Measurements from ENCODE around the gene CYP2D6. TPM values are rescaled to one million over a fixed set of nuclear protein-coding genes. Genes with fewer than 3 reads are reported as not detected.

Gene CYP2D6
- 0.34 and 1.8 TPM in 2 replicates for total RNA-seq

GRCh38 chr22:42130639-42131431, at the start of gene CYP2D6:
Gene CYP2D6, minus strand, starts transcription at chr22:42130810. Its CDS starts 19 bp downstream, at chr22:42130791.

GRCh38 chr22:42090596-42091454, 39.8 kb downstream of the CYP2D6 start, which contains the start of gene NDUFA6:
Gene NDUFA6, minus strand, starts transcription at chr22:42090772. Its CDS starts 28 bp downstream, at chr22:42090744.

GRCh38 chr22:42079319-42080251, 51.0 kb downstream of the CYP2D6 start, which contains the start of gene SMDT1:
Gene SMDT1, plus strand, starts transcription at chr22:42079700. Its CDS starts 69 bp downstream, at chr22:42079769.

Other genes with a start within 250 kb of the CYP2D6 start
- gene SHISA8, start 215.7 kb downstream of the CYP2D6 start, total RNA-seq = not detected in 2 replicates
- under 0.01 and 0.14 TPM in 2 replicates for gene TNFRSF13C, start 204.0 kb downstream of the CYP2D6 start, total RNA-seq
- gene CENPM, start 183.7 kb downstream of the CYP2D6 start, total RNA-seq = 1.2 and 1.7 TPM in 2 replicates
- 0.21 TPM in 1 of 2 replicates, not detected in the other for gene SEPTIN3, start 161.4 kb downstream of the CYP2D6 start, total RNA-seq
- 0.34 and 0.57 TPM in 2 replicates for gene WBP2NL, start 132.0 kb downstream of the CYP2D6 start, total RNA-seq
- 12.3 and 26.7 TPM in 2 replicates for gene NAGA, start 60.0 kb downstream of the CYP2D6 start, total RNA-seq
- 2.0 and 2.1 TPM in 2 replicates for gene PHETA2, start 56.6 kb downstream of the CYP2D6 start, total RNA-seq
- gene SMDT1, start 51.1 kb downstream of the CYP2D6 start, total RNA-seq = 6.8 TPM in 2 replicates
- 35.9 and 50.5 TPM in 2 replicates for gene NDUFA6, start 40.0 kb downstream of the CYP2D6 start, total RNA-seq
- gene TCF20, start 139.8 kb upstream of the CYP2D6 start, total RNA-seq = 48.2 and 69.4 TPM in 2 replicates

Measured in nasal cavity respiratory epithelium epithelial cell of viscerocranial mucosa (primary cell).